HG03045 (cell line): ENCODE data around the gene SLC25A51.

Experiments
- ATAC-seq: cut with Tn5 transposase; IDR thresholded peaks from one replicate; pipeline ENCODE4 v1.9.1; 2021; ENCODE audit warnings: mild to moderate bottlenecking, moderate library complexity; ENCODE audit not compliant: unreplicated experiment

Gene SLC25A51

GRCh38 chr9:37903647-37904444, at the start of gene SLC25A51:
SLC25A51 (minus strand) TSS chr9:37904127; CDS start chr9:37888550, 15,577 bp downstream.
- peak; percentile 89 for ATAC-seq

GRCh38 chr9:37953206-37953774, 49.4 kb upstream of the SLC25A51 start:
- no peak for ATAC-seq

GRCh38 chr9:37952731-37953130, 48.8 kb upstream of the SLC25A51 start:
- ATAC-seq = no peak

GRCh38 chr9:37951671-37952449, 47.9 kb upstream of the SLC25A51 start:
- ATAC-seq = no peak

- no peak for ATAC-seq
Measured at GRCh38 chr9:37950561-37950960, 46.6 kb upstream of the SLC25A51 start.

- no peak for ATAC-seq
Measured at GRCh38 chr9:37949576-37949975, 45.6 kb upstream of the SLC25A51 start.

- no peak for ATAC-seq
Measured at GRCh38 chr9:37948417-37948980, 44.6 kb upstream of the SLC25A51 start.

- ATAC-seq = no peak
Measured at GRCh38 chr9:37947977-37948376, 44.0 kb upstream of the SLC25A51 start.

- ATAC-seq = no peak
Measured at GRCh38 chr9:37947471-37947870, 43.5 kb upstream of the SLC25A51 start.

- ATAC-seq = no peak
Measured at GRCh38 chr9:37946971-37947370, 43.0 kb upstream of the SLC25A51 start.

GRCh38 chr9:37946041-37946440, 42.1 kb upstream of the SLC25A51 start:
- no peak for ATAC-seq

GRCh38 chr9:37944671-37945481, 40.9 kb upstream of the SLC25A51 start:
- no peak for ATAC-seq

- ATAC-seq = no peak
Measured at GRCh38 chr9:37944266-37944650, 40.3 kb upstream of the SLC25A51 start.

- ATAC-seq = no peak
Measured at GRCh38 chr9:37943345-37944265, 39.7 kb upstream of the SLC25A51 start.

- ATAC-seq = no peak
Measured at GRCh38 chr9:37942621-37943344, 38.9 kb upstream of the SLC25A51 start.

- ATAC-seq = no peak
Measured at GRCh38 chr9:37941253-37941652, 37.3 kb upstream of the SLC25A51 start.

GRCh38 chr9:37939575-37940095, 35.7 kb upstream of the SLC25A51 start:
- no peak for ATAC-seq

GRCh38 chr9:37938121-37938891, 34.4 kb upstream of the SLC25A51 start:
- no peak for ATAC-seq
